Psoas muscle (tissue), 8 donors: ENCODE measurements around the gene GDPGP1. TPM values are rescaled to one million over a fixed set of nuclear protein-coding genes. Genes with fewer than 3 reads are reported as not detected.
A peak's percentile ranks its signal among the peaks of the same experiment; 100 is the strongest.

Experiments used
- ATAC-seq, 4 donors: fragments of 200-7000 bp; cut with Tn5 transposase; one replicate each; pipeline ENCODE4 v1.9.1; 2020; ENCODE audit warnings: moderate library complexity in 3 of 4, mild to moderate bottlenecking in 2 of 4
- DNase-seq, 2 donors: peaks; one replicate each; pipeline ENCODE4 v3.0.0-alpha.2; 2020
- H3K27ac ChIP-seq: fragments of 200-600 bp; one replicate; pipeline ENCODE4 v1.8.0; 2022
- H3K27me3 ChIP-seq, 3 donors: fragments of 200-600 bp in 1 of 3; one replicate each; pipeline versions ENCODE4 v1.6.1 to v1.8.0; 2013 to 2022; ENCODE audit warnings: low read length in 2 of 3, mild to moderate bottlenecking in 2 of 3, moderate library complexity in 1 of 3; ENCODE audit not compliant: insufficient read depth in 3 of 3
- H3K36me3 ChIP-seq, 2 donors: fragments of 200-600 bp in 1 of 2; one replicate each; pipeline versions ENCODE4 v1.6.1 to v1.8.0; 2013 to 2022; ENCODE audit warnings: low read depth in 1 of 2, mild to moderate bottlenecking in 1 of 2, moderate library complexity in 1 of 2; ENCODE audit not compliant: insufficient read depth in 1 of 2
- H3K4me1 ChIP-seq: fragments of 200-600 bp; one replicate; pipeline ENCODE4 v1.8.0; 2022
- H3K4me3 ChIP-seq: fragments of 200-600 bp; one replicate; pipeline ENCODE4 v1.8.0; 2022; ENCODE audit warnings: mild to moderate bottlenecking
- H3K9me3 ChIP-seq: fragments of 200-600 bp; one replicate; pipeline ENCODE4 v1.8.0; 2022
- WGBS, 3 donors: extraction: QIAGEN DNeasy Blood & Tissue Kit; methylation state at CpG; one replicate each; pipeline versions ENCODE4 v1.1.6 to v1.1.7; 2013; 5-methylcytosine and 5-hydroxymethylcytosine counted together
- intact Hi-C, 2 donors: fragments of 100-400 bp; cut with DNase I; formaldehyde crosslinking; loops; one replicate each; pipeline versions ENCODE4 v1.11.0 to v1.14.2; 2022
- polyA plus RNA-seq, 3 donors: library from polyadenylated mRNA; stranded (reverse); fragments of 200-250 nt; gene quantifications; one replicate each; pipeline ENCODE4 v1.2.3, GENCODE V29; 2013
- total RNA-seq, 4 donors: library from RNA; stranded (reverse); fragmentation: NEBNext Ultra II Directional in 2 of 4; extraction: Animal tissue kit (Norgen Biotek cat#: 25700) in 2 of 4; gene quantifications; one replicate each; pipeline versions ENCODE4 v1.2.1 to v1.2.4, GENCODE V29; 2021 to 2023
- TF ChIP-seq, protein P1 (sequence below): fragments of 200-600 bp; IDR thresholded peaks from one replicate; pipeline ENCODE4 v1.8.0; 2022; ENCODE audit warnings: antibody characterized with exemption
- donor health status: healthy with polysubstance abuse.
- donor health status: DM: no; HTN: no; CAD: no; lungs with moderate emphysema.
- donor health status: Bipolar disorder and iron deficiency.
- donor health status: healthy.
- donor health status: DM: yes; HTN: yes; CAD: no.
- donor health status: DM: no; HTN: no; CAD: no.
- donor health status: DM: no; HTN: no; CAD: no.
- donor health status: DM: yes; HTN: yes; CAD: no.

GDPGP1 gene
- total and polyA plus RNA-seq, 7 donors, result 0.96 to 5.9 (median 3.1) TPM

DNA sequence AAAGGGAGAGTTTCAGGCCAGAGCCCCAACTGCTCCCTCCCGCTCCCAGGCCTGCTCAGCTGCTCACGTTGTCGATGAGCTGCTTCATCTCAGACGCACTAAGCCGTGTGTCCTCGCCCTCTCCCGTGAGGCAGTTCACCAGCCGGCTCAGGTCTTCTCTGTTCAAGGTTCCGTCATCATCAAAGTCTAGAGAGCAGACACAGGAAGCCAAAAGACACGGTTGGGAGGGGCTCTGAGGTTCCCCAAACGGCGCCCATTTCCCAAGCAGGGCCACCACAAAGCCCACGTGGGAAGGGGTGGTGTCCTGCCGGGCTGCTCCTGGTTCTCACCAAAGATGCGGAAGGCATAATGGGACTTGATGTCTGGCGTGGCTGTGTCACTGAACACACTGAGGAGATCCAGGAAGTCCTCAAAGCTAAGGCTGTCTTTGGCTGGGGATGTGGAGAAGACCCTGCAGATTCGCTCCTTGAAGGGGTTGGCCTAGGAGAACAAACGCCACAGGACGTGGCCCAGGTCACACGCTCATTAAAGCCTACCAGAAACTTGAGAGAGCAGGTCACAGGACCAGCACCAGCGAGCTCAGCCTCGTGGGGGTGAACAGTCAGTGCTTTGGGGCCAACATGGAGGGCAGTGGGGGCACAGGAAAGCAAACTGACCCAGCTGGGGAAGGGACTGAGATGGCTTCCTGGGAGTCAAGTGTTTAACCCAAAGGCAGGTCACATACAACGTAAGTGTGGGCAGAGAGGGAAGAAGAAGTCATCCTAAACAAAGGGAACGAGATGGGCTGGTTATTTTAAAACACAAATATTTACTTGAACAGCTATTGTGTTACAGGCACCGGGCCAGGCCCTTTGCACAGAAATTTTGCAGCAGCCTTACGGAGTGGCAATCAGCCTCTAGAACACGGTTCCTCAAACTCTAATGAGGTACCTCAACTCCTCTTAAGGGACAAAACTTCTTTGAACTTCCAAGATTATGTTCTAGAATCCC, 2.7 kb upstream of the GDPGP1 start:
- ATAC-seq (no peak), DNase-seq (no peak)
- peaks cover 39% of the 10 kb centered on the region for H3K4me1 ChIP-seq
- 64 to 80% (median 65%) methylated on average over 27 of the region's 27 CpGs for WGBS, 3 donors
- peak overlapping the region; percentile 60 for H3K27ac ChIP-seq
- intact Hi-C loops, result no loop called here
- TF ChIP-seq, protein P1, sequence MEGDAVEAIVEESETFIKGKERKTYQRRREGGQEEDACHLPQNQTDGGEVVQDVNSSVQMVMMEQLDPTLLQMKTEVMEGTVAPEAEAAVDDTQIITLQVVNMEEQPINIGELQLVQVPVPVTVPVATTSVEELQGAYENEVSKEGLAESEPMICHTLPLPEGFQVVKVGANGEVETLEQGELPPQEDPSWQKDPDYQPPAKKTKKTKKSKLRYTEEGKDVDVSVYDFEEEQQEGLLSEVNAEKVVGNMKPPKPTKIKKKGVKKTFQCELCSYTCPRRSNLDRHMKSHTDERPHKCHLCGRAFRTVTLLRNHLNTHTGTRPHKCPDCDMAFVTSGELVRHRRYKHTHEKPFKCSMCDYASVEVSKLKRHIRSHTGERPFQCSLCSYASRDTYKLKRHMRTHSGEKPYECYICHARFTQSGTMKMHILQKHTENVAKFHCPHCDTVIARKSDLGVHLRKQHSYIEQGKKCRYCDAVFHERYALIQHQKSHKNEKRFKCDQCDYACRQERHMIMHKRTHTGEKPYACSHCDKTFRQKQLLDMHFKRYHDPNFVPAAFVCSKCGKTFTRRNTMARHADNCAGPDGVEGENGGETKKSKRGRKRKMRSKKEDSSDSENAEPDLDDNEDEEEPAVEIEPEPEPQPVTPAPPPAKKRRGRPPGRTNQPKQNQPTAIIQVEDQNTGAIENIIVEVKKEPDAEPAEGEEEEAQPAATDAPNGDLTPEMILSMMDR, result no peak
- H3K27me3 ChIP-seq, result no peaks in the 10 kb centered on the region
- H3K36me3 ChIP-seq, result peaks cover 4 to 57% of the 10 kb centered on the region in 2 donors
- H3K4me3 ChIP-seq, result no peak overlapping the region
- H3K9me3 ChIP-seq, result no peaks in the 10 kb centered on the region

DNA sequence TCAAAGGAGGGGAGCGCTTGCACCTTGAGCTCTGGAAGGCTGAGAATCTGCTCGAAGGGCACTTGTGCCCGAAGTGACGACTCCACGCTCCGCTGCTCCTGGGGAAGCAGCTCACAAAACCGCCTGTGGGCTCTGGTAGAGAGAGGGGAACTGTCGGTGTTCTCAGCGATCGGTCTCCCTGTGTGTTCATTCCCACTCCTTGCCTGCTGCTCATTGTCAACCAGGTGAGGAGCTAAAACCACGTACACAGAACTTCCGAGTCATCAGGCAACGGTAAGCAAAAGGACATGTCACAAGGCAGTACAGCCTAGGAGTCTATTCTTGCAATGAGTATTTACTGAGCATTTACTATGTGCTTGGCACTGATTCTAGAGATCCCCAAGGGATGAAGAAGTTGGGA, 1.8 kb upstream of the GDPGP1 start:
- TF ChIP-seq, protein P1, result no peak
- WGBS, 3 donors, result 87 to 93% (median 87%) methylated on average over 13 of the region's 13 CpGs
- H3K4me3 ChIP-seq, result no peak overlapping the region

DNA sequence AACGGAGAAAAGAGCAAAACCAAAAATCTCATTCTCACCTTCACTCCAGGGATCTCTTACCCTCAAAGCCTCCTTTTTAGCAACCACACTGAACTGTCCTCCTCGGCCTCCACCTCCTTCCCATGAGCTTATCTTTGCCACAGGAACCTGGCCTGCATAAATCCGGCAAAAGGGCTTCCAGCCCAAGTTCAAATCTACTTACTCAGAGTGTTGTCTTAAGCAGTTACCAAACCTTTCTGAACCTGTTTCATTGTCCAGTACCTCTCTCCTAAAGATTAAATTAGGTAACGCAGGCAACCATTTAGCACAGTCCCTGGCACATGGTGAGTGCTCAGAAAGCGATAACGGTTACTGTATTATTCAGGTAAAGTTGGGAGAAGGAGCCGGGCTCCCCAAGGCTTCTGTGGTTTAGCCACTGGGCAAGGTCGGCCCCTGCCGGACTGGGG, 1.0 kb upstream of the GDPGP1 start:
- H3K27me3 ChIP-seq, result no peaks in the 10 kb centered on the region
- ATAC-seq (no peak), DNase-seq (no peak)
- WGBS, 3 donors, result 12 to 23% (median 19%) methylated on average over 9 of the region's 9 CpGs
- no peaks in the 10 kb centered on the region for H3K9me3 ChIP-seq
- H3K36me3 ChIP-seq, result peaks cover 4 to 57% of the 10 kb centered on the region in 2 donors
- TF ChIP-seq, protein P1, result peak; percentile 45
- H3K4me3 ChIP-seq, result peak overlapping the region; percentile 86
- intact Hi-C loops, result no loop called here
- peak overlapping the region; percentile 94 for H3K27ac ChIP-seq
- H3K4me1 ChIP-seq, result peaks cover 39% of the 10 kb centered on the region

More for the DNA sequence above, 1.8 kb upstream of the GDPGP1 start:
- H3K4me1 ChIP-seq, result peaks cover 39% of the 10 kb centered on the region
- ATAC-seq (no peak), DNase-seq (no peak)
- H3K27me3 ChIP-seq, result no peaks in the 10 kb centered on the region
- H3K36me3 ChIP-seq, result peaks cover 4 to 57% of the 10 kb centered on the region in 2 donors
- peak overlapping the region; percentile 94 for H3K27ac ChIP-seq
- intact Hi-C loops, result no loop called here
- H3K9me3 ChIP-seq, result no peaks in the 10 kb centered on the region

DNA sequence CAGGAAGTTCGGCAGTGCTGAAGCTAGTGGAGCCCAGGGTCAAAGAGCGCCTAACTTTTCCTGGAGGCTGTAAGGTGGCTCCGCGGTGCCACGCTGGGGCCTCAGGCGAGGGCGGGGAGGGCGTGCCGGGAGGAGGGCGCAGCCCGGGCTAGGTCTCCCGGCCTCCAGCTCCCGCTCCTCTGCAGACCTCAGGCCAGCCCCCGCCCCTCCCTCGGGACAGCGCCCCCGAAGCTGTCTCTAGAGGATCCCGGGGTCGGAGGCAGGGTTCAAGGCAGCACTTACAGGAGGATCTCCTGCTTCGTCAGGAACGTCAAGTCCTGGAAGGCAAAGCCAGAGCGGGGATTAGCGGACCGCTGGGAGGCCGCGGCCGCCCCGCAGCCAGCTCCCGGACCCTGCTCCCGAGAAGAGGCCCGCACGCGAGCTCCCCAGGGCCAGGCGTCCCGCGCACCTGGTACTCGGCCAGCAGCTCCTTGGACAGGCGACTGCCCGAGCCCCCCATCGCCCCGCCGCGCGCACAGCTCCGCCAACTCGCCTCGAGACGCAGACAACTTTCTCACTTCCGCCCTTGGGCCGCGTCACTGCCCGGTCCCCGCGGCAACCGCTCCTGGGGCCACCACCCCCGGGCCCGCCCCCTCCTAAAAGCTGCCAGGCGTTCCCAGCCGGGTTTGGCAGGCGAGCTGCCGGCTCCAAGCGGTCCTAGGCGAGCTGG, 468 bp upstream of the GDPGP1 start, which contains the start of gene CIB1:
Gene CIB1, minus strand, starts transcription at position 555 of the 709 bp plus-strand sequence. Its CDS starts 56 bp downstream, at position 499.
- 0 to 1% (median 0%) methylated on average over 48 to 63 of the region's 63 CpGs for WGBS, 3 donors
- DNase-seq (peak; percentile 98 to 99), ATAC-seq (peak; percentile 93 to 96 (median 94))
- Histone ChIP-seq H3K27me3 (no peaks in the 10 kb centered on the region), H3K27ac (peak within 1 kb of the TSS; percentile 94), H3K9me3 (no peaks in the 10 kb centered on the region), H3K4me3 (peak within 1 kb of the TSS; percentile 86), H3K36me3 (peaks cover 7 to 57% of the 10 kb centered on the region in 2 donors), H3K4me1 (peaks cover 39% of the 10 kb centered on the region)
- intact Hi-C loops, result no loop called here
- TF ChIP-seq, protein P1, result no peak
